ENCODE measurements around the gene HCRTR1. TPM values are rescaled to one million over a fixed set of nuclear protein-coding genes. Genes with fewer than 3 reads are reported as not detected.
A peak's percentile ranks its signal among the peaks of the same experiment; 100 is the strongest.

The HCRTR1 gene
- total RNA-seq, 2 donors from 2014 or later, result 0.43 TPM; not detected in 1

- no peaks in the 10 kb centered on the region for H3K36me3 ChIP-seq
- H3K9me3 ChIP-seq, result no peaks in the 10 kb centered on the region
- peaks cover 0 to 2% of the 10 kb centered on the region in 2 donors for H3K27me3 ChIP-seq
- peak overlapping the region; percentile 35 to 57 for H3K27ac ChIP-seq
- peaks cover 0 to 44% of the 10 kb centered on the region in 2 donors for H3K4me1 ChIP-seq
- TF ChIP-seq, protein P1, sequence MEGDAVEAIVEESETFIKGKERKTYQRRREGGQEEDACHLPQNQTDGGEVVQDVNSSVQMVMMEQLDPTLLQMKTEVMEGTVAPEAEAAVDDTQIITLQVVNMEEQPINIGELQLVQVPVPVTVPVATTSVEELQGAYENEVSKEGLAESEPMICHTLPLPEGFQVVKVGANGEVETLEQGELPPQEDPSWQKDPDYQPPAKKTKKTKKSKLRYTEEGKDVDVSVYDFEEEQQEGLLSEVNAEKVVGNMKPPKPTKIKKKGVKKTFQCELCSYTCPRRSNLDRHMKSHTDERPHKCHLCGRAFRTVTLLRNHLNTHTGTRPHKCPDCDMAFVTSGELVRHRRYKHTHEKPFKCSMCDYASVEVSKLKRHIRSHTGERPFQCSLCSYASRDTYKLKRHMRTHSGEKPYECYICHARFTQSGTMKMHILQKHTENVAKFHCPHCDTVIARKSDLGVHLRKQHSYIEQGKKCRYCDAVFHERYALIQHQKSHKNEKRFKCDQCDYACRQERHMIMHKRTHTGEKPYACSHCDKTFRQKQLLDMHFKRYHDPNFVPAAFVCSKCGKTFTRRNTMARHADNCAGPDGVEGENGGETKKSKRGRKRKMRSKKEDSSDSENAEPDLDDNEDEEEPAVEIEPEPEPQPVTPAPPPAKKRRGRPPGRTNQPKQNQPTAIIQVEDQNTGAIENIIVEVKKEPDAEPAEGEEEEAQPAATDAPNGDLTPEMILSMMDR (IDR thresholded peaks at IDR 0.05), result no peak
- DNase-seq (ENCODE audit: low spot score), result no peak
- no peak overlapping the region for H3K4me3 ChIP-seq
These were observed 4.0 kb downstream of the HCRTR1 start for GRCh38 chr1:31621498-31621820.

GRCh38 chr1:31621847-31622730 is 4.6 kb downstream of the HCRTR1 start:
- Histone ChIP-seq H3K27me3 (peaks cover 0 to 2% of the 10 kb centered on the region in 2 donors), H3K4me1 (peaks cover 0 to 49% of the 10 kb centered on the region in 2 donors), H3K27ac (peak overlapping the region; percentile 56 to 57), H3K4me3 (no peak overlapping the region), H3K36me3 (no peaks in the 10 kb centered on the region), H3K9me3 (no peaks in the 10 kb centered on the region)
- TF ChIP-seq, protein P1 (IDR thresholded peaks at IDR 0.05), result no peak
- DNase-seq (ENCODE audit: low spot score), result no peak

GRCh38 chr1:31623365-31623764 is 5.9 kb downstream of the HCRTR1 start:
- TF ChIP-seq, protein P1 (IDR thresholded peaks at IDR 0.05), result no peak
- Histone ChIP-seq H3K4me1 (peaks cover 0 to 49% of the 10 kb centered on the region in 2 donors), H3K27me3 (no peaks in the 10 kb centered on the region), H3K27ac (no peak overlapping the region), H3K9me3 (no peaks in the 10 kb centered on the region), H3K36me3 (peaks cover 5% of the 10 kb centered on the region), H3K4me3 (no peak overlapping the region)
- no peak for DNase-seq (ENCODE audit: low spot score)

DNA sequence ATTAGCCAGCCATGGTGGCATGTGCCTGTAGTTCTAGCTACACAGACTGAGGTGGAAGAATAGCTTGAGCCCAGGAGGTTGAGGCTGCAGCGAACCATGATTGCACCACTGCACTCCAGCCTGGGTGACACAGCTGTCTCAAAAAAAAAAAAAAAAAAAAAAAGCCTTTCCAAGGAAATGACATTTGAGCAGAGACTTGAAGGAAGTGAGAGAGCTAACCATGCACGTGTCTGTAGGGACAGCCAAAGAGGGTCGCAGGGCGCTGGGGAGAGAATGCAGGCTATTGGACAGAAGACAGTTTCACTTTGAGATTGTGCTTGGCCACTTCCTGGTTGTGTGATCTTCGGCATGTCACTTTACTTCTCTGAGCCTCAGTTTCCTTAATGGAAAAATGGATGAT is 6.8 kb downstream of the HCRTR1 start:
- Histone ChIP-seq H3K36me3 (peaks cover 15% of the 10 kb centered on the region), H3K27ac (no peak overlapping the region), H3K4me1 (peaks cover 0 to 56% of the 10 kb centered on the region in 2 donors), H3K4me3 (no peak overlapping the region), H3K27me3 (no peaks in the 10 kb centered on the region), H3K9me3 (no peaks in the 10 kb centered on the region)
- no peak for DNase-seq (ENCODE audit: low spot score)
- TF ChIP-seq, protein P1 (IDR thresholded peaks at IDR 0.05), result no peak

DNA sequence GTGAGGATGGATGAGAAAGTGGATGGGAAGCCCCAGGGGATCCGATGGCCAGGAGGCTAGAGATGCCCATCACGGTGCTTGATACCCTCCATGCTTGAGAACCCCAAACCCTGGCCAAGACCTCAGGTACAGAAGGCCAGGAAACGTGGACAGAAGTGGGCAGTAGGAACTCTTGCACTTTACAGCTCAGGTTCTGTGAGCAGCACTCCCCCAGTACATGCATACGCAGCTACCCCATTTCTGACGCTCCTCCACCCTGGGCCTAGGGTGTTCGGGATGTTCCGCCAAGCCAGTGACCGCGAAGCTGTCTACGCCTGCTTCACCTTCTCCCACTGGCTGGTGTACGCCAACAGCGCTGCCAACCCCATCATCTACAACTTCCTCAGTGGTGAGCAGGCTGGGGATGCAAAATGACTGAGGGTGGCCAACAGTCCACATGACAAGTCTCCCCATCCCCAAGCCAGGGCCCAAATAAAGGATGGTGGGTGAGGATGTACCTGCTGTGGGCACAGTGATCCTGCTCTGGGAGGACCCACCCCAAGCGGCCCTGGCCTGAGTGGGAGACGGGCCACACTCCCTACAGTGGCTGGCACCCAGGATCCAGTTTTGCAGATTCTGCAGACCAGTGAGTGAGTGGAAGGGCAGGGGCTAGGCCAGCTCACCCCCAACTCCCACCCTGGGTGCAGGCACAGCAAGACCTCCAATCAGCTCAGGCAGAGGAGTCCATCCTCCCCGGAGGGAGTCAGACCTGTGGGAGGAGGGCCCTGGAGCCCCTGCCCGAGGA is 7.4 kb downstream of the HCRTR1 start:
- peak overlapping the region; percentile 87 for H3K27ac ChIP-seq
- peaks cover 16% of the 10 kb centered on the region for H3K36me3 ChIP-seq
- H3K9me3 ChIP-seq, result no peaks in the 10 kb centered on the region
- TF ChIP-seq, protein P1 (IDR thresholded peaks at IDR 0.05), result no peak
- H3K4me3 ChIP-seq, result no peak overlapping the region
- peaks cover 0 to 56% of the 10 kb centered on the region in 2 donors for H3K4me1 ChIP-seq
- H3K27me3 ChIP-seq, result no peaks in the 10 kb centered on the region
- no peak for DNase-seq (ENCODE audit: low spot score)
